Loucy (cell line): ENCODE data around the gene ARG2.

ENCODE experiments used
- H2AFZ ChIP-seq: fragments of 200-600 bp; sonication (generic); 2 replicates; pipeline ENCODE4 v1.6.0; 2016; ENCODE audit warnings: antibody characterized with exemption, mild to moderate bottlenecking, low read length, moderate library complexity
- H3F3A ChIP-seq: fragments of 200-600 bp; 2 replicates; pipeline ENCODE4 v1.6.0; 2016; ENCODE audit warnings: antibody characterized with exemption, low read depth, mild to moderate bottlenecking
- H3K27me3 ChIP-seq: fragments of 200-600 bp; sonication (generic); 2 replicates; pipeline ENCODE4 v1.6.1; 2014; ENCODE audit warnings: low read length, mild to moderate bottlenecking; ENCODE audit not compliant: insufficient read depth, poor library complexity, severe bottlenecking
- H3K36me3 ChIP-seq: fragments of 200-600 bp; sonication (generic); 2 replicates; pipeline ENCODE4 v1.6.1; 2016; ENCODE audit warnings: low read length; ENCODE audit not compliant: insufficient read depth
- H3K4me1 ChIP-seq: fragments of 200-600 bp; sonication (generic); 2 replicates; pipeline ENCODE4 v1.5.1; 2014; ENCODE audit warnings: low read length, mild to moderate bottlenecking; ENCODE audit not compliant: insufficient read depth, poor library complexity, severe bottlenecking
- H3K4me2 ChIP-seq: fragments of 200-600 bp; sonication (generic); 2 replicates; pipeline ENCODE4 v1.6.0; 2014; ENCODE audit warnings: antibody characterized with exemption, low read length, low read depth, mild to moderate bottlenecking; ENCODE audit not compliant: poor library complexity, severe bottlenecking
- H3K4me3 ChIP-seq: fragments of 200-600 bp; sonication (generic); 2 replicates; pipeline ENCODE4 v1.5.1; 2014; ENCODE audit warnings: low read length, mild to moderate bottlenecking, mixed read lengths; ENCODE audit not compliant: poor library complexity, severe bottlenecking
- H3K79me2 ChIP-seq: fragments of 200-600 bp; sonication (generic); 2 replicates; pipeline ENCODE4 v1.6.1; 2014; ENCODE audit warnings: low read length; ENCODE audit not compliant: insufficient read depth
- H3K9ac ChIP-seq: fragments of 200-600 bp; sonication (generic); 2 replicates; pipeline ENCODE4 v1.6.0; 2014; ENCODE audit warnings: mild to moderate bottlenecking, low read depth, low read length, moderate library complexity; ENCODE audit not compliant: poor library complexity, severe bottlenecking
- H3K9me2 ChIP-seq: fragments of 200-600 bp; sonication (generic); replicated peaks from 2 replicates; pipeline ENCODE4 v1.6.1; 2016; ENCODE audit warnings: low read depth, low read length, mixed read lengths
- H3K9me3 ChIP-seq: fragments of 200-600 bp; sonication (generic); 2 replicates; pipeline ENCODE4 v1.6.1; 2014; ENCODE audit warnings: mild to moderate bottlenecking, antibody characterized with exemption, low read length, low read depth; ENCODE audit not compliant: insufficient read depth
- H4K20me1 ChIP-seq: fragments of 200-600 bp; sonication (generic); 2 replicates; pipeline ENCODE4 v1.6.0; 2014; ENCODE audit warnings: antibody characterized with exemption, low read length, mild to moderate bottlenecking; ENCODE audit not compliant: insufficient read depth, poor library complexity, severe bottlenecking
- EZH2phosphoT487 ChIP-seq: fragments of 200-600 bp; IDR thresholded peaks from 2 replicates; pipeline ENCODE4 v1.6.1; 2018; ENCODE audit warnings: antibody characterized with exemption, mild to moderate bottlenecking, moderate library complexity, borderline replicate concordance
- TF ChIP-seq, protein P1 (sequence below): fragments of 200-600 bp; sonication (generic); conservative IDR thresholded peaks from 2 replicates; pipeline ENCODE4 v1.5.1; 2014; ENCODE audit warnings: mild to moderate bottlenecking, antibody characterized with exemption, low read length

The ARG2 gene

DNA sequence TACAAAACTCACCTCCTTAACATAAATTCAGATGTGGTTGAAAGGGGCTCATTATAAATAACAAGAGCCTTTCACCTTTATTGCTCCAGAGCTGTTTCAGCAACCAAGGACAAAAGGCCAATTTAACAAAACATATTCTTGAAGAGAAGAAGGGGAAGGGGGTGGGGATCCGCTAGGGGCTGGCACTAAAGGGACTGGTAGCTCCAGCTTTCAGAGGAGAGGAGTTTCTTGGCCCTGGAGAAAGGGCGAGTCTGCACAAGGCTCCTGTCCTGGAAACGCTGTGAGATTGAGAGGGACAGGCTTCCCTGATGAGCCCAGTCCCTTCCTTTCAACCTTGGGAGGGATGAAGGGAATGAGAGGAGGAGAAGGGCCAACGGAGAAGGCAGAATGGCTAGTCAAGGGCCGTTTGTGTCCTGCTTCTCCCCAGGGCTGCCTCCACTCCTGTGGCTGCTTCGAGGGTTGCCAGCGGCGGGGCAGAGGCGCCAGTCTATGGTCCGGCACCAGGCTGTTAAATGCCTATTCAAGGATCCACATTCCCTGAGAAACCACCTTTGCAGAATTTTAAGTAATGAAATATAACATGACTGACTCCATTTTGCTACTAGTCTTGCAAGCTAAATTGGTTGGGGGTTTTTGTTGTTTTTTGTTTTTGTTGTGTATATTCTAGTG lies 9.9 kb upstream of the ARG2 start:
- no peak overlapping the region for H3K4me3 ChIP-seq
- H3K27me3 ChIP-seq = peaks cover 4% of the 10 kb centered on the region
- H3K36me3 ChIP-seq = no peaks in the 10 kb centered on the region
- H2AFZ ChIP-seq = no peak overlapping the region
- TF ChIP-seq, protein P1, sequence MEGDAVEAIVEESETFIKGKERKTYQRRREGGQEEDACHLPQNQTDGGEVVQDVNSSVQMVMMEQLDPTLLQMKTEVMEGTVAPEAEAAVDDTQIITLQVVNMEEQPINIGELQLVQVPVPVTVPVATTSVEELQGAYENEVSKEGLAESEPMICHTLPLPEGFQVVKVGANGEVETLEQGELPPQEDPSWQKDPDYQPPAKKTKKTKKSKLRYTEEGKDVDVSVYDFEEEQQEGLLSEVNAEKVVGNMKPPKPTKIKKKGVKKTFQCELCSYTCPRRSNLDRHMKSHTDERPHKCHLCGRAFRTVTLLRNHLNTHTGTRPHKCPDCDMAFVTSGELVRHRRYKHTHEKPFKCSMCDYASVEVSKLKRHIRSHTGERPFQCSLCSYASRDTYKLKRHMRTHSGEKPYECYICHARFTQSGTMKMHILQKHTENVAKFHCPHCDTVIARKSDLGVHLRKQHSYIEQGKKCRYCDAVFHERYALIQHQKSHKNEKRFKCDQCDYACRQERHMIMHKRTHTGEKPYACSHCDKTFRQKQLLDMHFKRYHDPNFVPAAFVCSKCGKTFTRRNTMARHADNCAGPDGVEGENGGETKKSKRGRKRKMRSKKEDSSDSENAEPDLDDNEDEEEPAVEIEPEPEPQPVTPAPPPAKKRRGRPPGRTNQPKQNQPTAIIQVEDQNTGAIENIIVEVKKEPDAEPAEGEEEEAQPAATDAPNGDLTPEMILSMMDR = no peak
- no peak for TF ChIP-seq EZH2phosphoT487
- H3F3A ChIP-seq = no peaks in the 10 kb centered on the region
- no peaks in the 10 kb centered on the region for H3K9me2 ChIP-seq
- H3K9me3 ChIP-seq = no peaks in the 10 kb centered on the region
- no peaks in the 10 kb centered on the region for H3K4me1 ChIP-seq
- no peak overlapping the region for H3K9ac ChIP-seq
- no peaks in the 10 kb centered on the region for H3K79me2 ChIP-seq
- H3K4me2 ChIP-seq = no peak overlapping the region
- no peaks in the 10 kb centered on the region for H4K20me1 ChIP-seq

DNA sequence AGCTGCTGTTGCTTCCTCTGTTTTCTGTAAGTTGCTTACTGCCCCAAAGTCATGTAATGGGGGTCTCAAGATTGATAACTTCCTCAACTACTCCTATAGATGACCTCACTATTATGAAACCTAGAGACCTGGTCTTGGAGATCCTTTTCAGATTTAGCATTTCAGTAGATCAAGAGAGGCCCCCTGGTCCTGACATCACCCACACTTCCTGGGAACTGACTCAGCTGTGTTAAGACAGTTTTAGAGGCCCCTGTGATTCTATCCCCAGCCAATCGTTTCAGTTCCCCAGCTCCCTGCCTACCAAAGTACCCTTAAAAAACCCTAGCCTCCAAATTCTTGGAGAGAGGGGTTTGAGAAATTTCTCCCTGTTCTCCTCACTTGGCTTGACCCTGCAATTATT lies 9.2 kb upstream of the ARG2 start:
- H3K9me3 ChIP-seq = no peaks in the 10 kb centered on the region
- H3K9me2 ChIP-seq = no peaks in the 10 kb centered on the region
- H3F3A ChIP-seq = no peaks in the 10 kb centered on the region
- no peaks in the 10 kb centered on the region for H3K79me2 ChIP-seq
- H3K27me3 ChIP-seq = no peaks in the 10 kb centered on the region
- H2AFZ ChIP-seq = no peak overlapping the region
- no peak for TF ChIP-seq EZH2phosphoT487
- TF ChIP-seq, protein P1 = no peak
- no peaks in the 10 kb centered on the region for H3K4me1 ChIP-seq
- H3K4me2 ChIP-seq = no peak overlapping the region
- no peaks in the 10 kb centered on the region for H3K36me3 ChIP-seq
- H3K9ac ChIP-seq = no peak overlapping the region
- H4K20me1 ChIP-seq = no peaks in the 10 kb centered on the region
- H3K4me3 ChIP-seq = no peak overlapping the region

DNA sequence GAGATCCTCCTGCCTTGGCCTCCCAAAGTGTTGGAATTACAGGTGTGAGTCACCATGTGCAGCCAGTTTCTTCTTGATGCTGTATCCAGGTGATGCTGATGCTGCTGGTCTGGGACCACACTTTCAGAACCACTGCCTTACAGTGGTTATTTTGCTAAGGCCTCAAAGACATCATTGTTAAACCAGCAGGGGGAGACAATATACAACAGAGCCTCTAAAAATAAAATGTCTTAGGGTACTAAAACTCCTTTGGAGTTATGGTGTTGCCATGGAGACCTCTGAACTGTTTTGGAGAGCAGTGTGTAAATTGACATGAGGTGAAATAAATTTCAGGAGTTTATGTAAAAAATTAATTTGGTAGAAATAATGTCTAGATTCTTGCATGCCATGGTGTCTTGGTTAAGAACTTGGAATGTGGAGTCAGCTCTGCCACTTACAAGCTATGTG lies 1.1 kb upstream of the ARG2 start:
- H3K79me2 ChIP-seq = no peaks in the 10 kb centered on the region
- no peaks in the 10 kb centered on the region for H3K9me3 ChIP-seq
- H3K4me1 ChIP-seq = peaks cover 26% of the 10 kb centered on the region
- TF ChIP-seq, protein P1 = peak; percentile 83
- no peak for TF ChIP-seq EZH2phosphoT487
- no peak overlapping the region for H2AFZ ChIP-seq
- no peaks in the 10 kb centered on the region for H3K9me2 ChIP-seq
- H3F3A ChIP-seq = no peaks in the 10 kb centered on the region; the same call in 1 of the 2 replicates
- no peaks in the 10 kb centered on the region for H3K36me3 ChIP-seq
- H4K20me1 ChIP-seq = no peaks in the 10 kb centered on the region
- H3K4me2 ChIP-seq = peak overlapping the region; percentile 81
- no peaks in the 10 kb centered on the region for H3K27me3 ChIP-seq
- peak overlapping the region; percentile 77 for H3K4me3 ChIP-seq
- H3K9ac ChIP-seq = no peak overlapping the region
